ENCODE measurements around the gene CCER1.

The CCER1 gene

DNA sequence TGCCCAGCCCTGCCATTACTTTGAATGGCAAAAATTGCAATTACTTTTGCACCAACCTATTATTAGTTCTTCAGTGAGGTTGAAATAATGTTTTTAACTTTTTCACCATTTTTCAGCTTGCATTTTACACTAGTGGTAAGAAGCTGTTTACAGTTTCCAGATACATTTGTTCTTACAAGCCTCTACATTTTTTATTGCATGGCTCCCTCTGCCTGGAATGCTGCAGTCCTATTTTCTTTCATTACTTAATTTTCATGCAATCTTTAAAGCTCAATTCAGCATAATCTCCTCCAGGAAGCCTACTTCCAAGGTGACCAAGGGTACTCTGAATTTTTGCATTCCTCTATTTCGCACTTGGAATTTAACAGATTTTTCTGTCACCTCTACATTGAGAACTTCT, 33.4 kb downstream of the CCER1 start:
- Mint-ChIP-seq H3K9me3 (no peaks in the 10 kb centered on the region), H3K27me3 (peaks cover 18% of the 10 kb centered on the region), H3K4me1 (ENCODE audit: low read depth) (no peaks in the 10 kb centered on the region), H3K27ac (no peak overlapping the region), H3K36me3 (ENCODE audit: low read depth) (no peaks in the 10 kb centered on the region), H3K4me3 (no peak overlapping the region)
- no peak for DNase-seq

DNA sequence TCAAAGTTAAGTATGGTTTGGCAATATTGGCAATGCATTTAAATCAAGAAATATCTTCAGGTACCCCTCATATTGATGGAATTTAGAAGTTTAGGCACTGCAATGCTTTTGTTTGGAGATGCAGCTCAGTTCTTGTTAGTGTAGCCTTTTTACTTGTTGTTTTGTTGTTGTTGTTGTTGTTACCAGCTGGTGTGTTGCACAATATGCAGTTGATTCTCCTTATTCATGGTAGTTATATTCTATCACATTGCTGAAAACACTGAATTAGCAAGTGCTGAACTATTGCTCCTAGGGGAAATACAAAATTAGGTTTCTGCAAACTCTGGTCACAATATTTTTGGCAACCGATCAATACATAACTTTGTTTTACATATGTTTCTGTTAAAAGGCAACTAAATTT, 34.8 kb downstream of the CCER1 start:
- Mint-ChIP-seq H3K9me3 (no peaks in the 10 kb centered on the region), H3K27ac (no peak overlapping the region), H3K36me3 (ENCODE audit: low read depth) (no peaks in the 10 kb centered on the region), H3K27me3 (peaks cover 18% of the 10 kb centered on the region), H3K4me3 (no peak overlapping the region), H3K4me1 (ENCODE audit: low read depth) (no peaks in the 10 kb centered on the region)
- no peak for DNase-seq

DNA sequence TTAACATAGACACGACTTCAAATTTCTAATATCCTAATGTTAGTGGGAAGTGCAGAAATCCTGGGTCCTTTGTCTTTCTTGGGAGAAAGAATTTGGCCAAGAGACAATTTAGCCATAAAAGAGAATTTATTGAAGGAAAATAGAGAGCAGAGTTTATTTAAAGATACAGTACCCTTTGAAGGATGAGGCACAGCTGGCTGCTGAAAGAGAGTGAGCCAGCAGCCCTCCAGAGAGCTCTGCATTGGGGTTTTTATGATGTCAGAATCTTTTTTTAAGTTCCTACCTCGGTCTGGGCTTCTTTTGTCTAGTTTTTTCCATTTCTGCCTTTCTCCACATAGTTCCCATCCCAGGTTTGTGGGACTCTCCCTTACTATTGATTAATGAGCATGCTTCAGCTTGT, 37.5 kb downstream of the CCER1 start:
- Mint-ChIP-seq H3K4me3 (no peak overlapping the region), H3K4me1 (ENCODE audit: low read depth) (no peaks in the 10 kb centered on the region), H3K9me3 (no peaks in the 10 kb centered on the region)

DNA sequence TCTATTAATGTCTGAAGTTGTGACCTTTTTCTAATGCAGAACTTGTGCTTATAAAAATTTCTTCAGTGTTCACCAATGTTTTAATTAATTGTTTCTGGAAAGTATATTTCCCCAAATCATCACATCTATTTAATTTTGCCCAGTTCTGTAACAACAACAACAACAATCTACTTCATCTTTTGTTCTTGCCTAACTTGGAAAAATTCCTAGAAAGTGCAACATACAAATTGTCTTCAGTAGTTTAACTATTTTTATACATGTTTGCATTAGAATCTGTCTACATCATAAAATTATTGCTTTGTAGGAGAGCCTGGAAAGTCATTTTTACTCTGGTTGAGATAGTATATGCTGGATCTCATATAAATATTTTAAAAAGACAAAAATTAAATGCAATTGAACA, 38.5 kb downstream of the CCER1 start:
- no peak for DNase-seq
- no peak overlapping the region for H3K27ac Mint-ChIP-seq
- H3K36me3 Mint-ChIP-seq (ENCODE audit: low read depth): no peaks in the 10 kb centered on the region
- H3K27me3 Mint-ChIP-seq: peaks cover 15% of the 10 kb centered on the region
- H3K9me3 Mint-ChIP-seq: no peaks in the 10 kb centered on the region
- no peaks in the 10 kb centered on the region for H3K4me1 Mint-ChIP-seq (ENCODE audit: low read depth)
- H3K4me3 Mint-ChIP-seq: no peak overlapping the region

More for the DNA sequence above, 37.5 kb downstream of the CCER1 start:
- no peak for DNase-seq
- Mint-ChIP-seq H3K27ac (no peak overlapping the region), H3K36me3 (ENCODE audit: low read depth) (no peaks in the 10 kb centered on the region), H3K27me3 (peaks cover 11% of the 10 kb centered on the region)

DNA sequence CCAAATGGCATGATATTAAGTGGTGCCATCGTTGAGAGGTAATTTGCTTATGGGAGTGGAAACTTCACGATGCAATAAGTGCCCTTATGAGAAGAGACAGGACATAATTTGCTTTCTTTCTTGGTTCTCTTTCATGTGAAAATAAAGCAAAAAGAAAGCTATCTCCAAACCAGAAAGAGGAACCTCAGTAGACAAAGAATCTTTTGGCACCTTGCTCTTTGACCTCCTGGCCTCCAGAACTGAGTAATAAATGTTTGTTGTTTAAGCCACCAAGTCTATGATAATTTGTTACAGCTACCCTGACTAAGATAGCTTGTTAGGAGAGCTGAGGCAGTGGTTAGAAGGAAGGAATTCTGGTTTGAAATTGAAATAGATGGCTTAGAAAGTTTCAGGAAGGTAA, 39.6 kb downstream of the CCER1 start:
- no peak for DNase-seq
- Mint-ChIP-seq H3K27ac (no peak overlapping the region), H3K4me3 (no peak overlapping the region), H3K4me1 (ENCODE audit: low read depth) (no peaks in the 10 kb centered on the region), H3K36me3 (ENCODE audit: low read depth) (no peaks in the 10 kb centered on the region), H3K9me3 (no peaks in the 10 kb centered on the region), H3K27me3 (peaks cover 15% of the 10 kb centered on the region)

DNA sequence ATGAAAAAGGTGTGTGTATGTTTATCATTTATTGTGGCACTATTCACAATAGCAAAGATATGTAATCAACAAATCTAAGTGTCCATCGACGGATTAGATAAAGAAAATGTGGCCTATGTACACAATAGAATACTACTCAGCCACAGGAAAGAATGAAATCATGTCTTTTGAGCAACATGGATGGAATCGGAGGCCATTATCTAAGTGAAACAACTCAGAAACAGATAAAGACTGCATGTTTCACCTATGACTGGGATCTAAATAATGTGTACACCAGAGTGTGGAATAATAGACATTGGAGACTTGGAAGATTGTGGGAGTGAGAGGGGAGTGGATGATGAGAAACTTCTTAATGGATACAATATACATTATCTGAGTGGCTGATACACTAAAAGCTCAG, 44.0 kb downstream of the CCER1 start:
- Mint-ChIP-seq H3K4me3 (no peak overlapping the region), H3K9me3 (no peaks in the 10 kb centered on the region), H3K27me3 (peaks cover 4% of the 10 kb centered on the region), H3K36me3 (ENCODE audit: low read depth) (no peaks in the 10 kb centered on the region), H3K4me1 (ENCODE audit: low read depth) (no peaks in the 10 kb centered on the region), H3K27ac (no peak overlapping the region)
- DNase-seq: no peak

DNA sequence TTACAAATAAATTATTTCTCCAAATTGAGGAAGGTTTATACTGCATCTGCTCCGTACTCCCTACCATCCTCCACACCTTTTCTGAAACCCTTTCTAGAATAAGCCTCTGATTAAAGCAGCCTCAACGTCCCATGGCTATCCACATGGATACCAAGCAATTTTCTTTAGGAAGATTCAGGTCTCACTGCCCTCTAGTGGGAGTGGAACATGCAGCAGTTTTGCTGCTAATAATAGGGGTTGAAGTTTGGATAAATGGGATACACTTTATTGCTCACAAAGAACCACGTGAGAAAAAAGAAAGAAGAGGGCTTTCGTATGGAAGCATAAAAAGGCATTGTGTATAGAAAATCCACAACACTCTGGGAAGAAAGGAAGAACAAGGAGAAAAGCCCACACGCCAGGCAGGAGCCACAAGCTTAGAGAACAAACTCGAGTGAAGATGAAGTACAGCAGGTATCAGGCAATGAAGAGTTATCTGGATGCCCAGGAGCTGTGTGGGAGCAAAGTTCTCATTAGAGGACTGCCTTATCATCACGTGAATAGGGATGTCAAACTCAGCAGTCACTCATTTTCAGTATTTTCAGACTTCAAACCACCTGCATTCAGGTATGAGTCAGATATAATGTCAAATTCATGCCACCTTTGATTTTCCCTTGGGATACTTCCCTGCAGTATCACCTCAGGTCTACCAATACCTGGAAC, 45.8 kb downstream of the CCER1 start:
- Mint-ChIP-seq H3K36me3 (ENCODE audit: low read depth) (no peaks in the 10 kb centered on the region), H3K27me3 (peaks cover 10% of the 10 kb centered on the region), H3K4me1 (ENCODE audit: low read depth) (no peaks in the 10 kb centered on the region), H3K9me3 (no peaks in the 10 kb centered on the region), H3K4me3 (no peak overlapping the region), H3K27ac (no peak overlapping the region)
- DNase-seq: no peak

DNA sequence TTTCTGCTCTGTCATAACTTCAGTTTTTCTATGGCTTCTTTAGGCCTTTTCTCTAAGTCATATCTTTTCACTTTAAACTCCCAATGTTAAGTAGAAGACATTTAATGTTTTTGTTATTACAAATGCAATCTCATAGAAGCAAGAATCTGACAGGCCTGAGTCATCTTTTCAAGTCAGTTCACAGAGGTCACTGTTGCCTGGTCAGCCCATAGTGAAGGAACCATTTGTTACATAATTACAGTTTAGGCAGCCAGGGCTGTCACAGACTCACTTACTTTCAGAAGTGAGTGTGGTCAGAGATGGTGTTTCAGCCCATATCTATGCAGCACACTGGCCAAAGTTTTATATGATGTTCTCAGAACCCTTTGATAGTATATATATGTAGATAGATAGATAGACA, 46.5 kb downstream of the CCER1 start:
- Mint-ChIP-seq H3K4me3 (no peak overlapping the region), H3K9me3 (no peaks in the 10 kb centered on the region), H3K27me3 (peaks cover 10% of the 10 kb centered on the region), H3K4me1 (ENCODE audit: low read depth) (no peaks in the 10 kb centered on the region), H3K27ac (no peak overlapping the region), H3K36me3 (ENCODE audit: low read depth) (no peaks in the 10 kb centered on the region)
- no peak for DNase-seq

DNA sequence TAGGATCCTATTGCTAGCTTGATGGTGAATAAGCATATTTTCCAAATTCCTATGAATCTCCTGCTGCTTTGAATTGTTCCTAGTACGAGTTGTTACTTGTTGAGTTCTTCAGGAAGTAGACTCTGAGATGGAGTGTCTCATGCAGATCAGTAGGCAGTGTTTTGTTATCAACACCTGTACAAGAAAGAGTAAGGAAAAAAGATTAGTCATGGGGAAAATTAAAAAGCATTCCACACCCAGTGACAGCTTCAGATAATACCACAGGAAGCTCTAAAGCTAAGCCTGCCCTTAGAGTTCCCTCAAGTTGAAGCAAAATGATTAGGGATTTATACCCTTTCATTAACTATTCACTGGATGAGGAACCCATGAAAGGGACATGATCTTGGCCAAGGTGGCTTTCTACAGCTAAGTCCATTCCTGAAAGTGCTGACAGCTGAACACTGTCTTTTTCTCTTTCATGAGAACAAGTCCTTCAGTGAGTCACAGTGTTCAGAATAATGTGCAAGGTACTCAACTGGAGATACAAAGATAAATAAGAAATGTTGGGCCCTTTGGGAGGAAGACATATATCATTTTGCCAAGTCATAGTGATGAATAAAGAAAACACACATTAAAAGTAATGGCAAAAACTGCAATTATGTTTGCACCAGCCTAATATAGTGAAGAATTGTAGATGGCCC, 49.1 kb downstream of the CCER1 start:
- no peak for DNase-seq
- H3K4me3 Mint-ChIP-seq: no peak overlapping the region
- H3K9me3 Mint-ChIP-seq: no peaks in the 10 kb centered on the region
- no peak overlapping the region for H3K27ac Mint-ChIP-seq
- H3K4me1 Mint-ChIP-seq (ENCODE audit: low read depth): no peaks in the 10 kb centered on the region
- H3K36me3 Mint-ChIP-seq (ENCODE audit: low read depth): no peaks in the 10 kb centered on the region
- H3K27me3 Mint-ChIP-seq: peaks cover 6% of the 10 kb centered on the region

DNA sequence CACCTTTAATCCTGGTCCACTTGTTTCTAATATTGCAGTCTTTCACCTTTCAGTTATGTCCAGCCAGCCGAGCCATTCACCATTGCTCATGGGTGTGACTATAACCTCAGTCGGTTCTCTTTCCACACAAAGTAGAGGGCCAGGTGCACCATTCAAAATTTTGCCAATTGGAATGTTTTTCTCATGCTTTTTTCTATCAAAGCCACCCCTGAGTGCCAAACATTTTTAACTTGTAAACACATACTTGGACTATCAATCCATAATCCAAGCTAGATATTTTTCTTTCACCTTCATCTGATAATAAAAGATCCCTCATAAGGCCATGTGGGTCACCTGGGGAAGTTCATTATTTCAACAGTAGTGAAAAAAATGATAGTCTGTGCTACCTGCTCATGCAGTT, 52.4 kb downstream of the CCER1 start:
- Mint-ChIP-seq H3K4me3 (no peak overlapping the region), H3K36me3 (ENCODE audit: low read depth) (no peaks in the 10 kb centered on the region), H3K9me3 (no peaks in the 10 kb centered on the region), H3K27me3 (peaks cover 6% of the 10 kb centered on the region), H3K27ac (no peak overlapping the region), H3K4me1 (ENCODE audit: low read depth) (no peaks in the 10 kb centered on the region)
- no peak for DNase-seq

Measured in activated T-cell treated with anti-CD3 and anti-CD28 coated beads, Interleukin-2, amount 50 U/mL, for 24 hours (primary cell).